Mucosa of rectum (tissue), 2 donors: ENCODE data around the gene SFXN5.

Experiments used
- H3K27ac ChIP-seq, 2 donors: one replicate each; pipeline ENCODE4 v1.7.0; 2013; ENCODE audit warnings: inconsistent platforms in 2 of 2, low read depth in 2 of 2, low read length in 2 of 2
- H3K27me3 ChIP-seq, 2 donors: one replicate each; pipeline ENCODE4 v1.7.0; 2013; ENCODE audit warnings: low read length in 2 of 2; ENCODE audit not compliant: control insufficient read depth in 2 of 2, insufficient read depth in 2 of 2
- H3K36me3 ChIP-seq, 2 donors: one replicate each; pipeline ENCODE4 v1.7.0; 2013; ENCODE audit warnings: low read length in 2 of 2; ENCODE audit not compliant: control insufficient read depth in 2 of 2, insufficient read depth in 2 of 2
- H3K4me1 ChIP-seq, 2 donors: one replicate each; pipeline ENCODE4 v1.7.0; 2013; ENCODE audit warnings: low read length in 2 of 2, mild to moderate bottlenecking in 1 of 2; ENCODE audit not compliant: control insufficient read depth in 2 of 2, insufficient read depth in 2 of 2
- H3K4me3 ChIP-seq, 2 donors: one replicate each; pipeline ENCODE4 v1.7.0; 2013; ENCODE audit warnings: low read length in 2 of 2
- H3K9ac ChIP-seq, 2 donors: one replicate each; pipeline ENCODE4 v1.7.0; 2013; ENCODE audit warnings: low read length in 2 of 2, low read depth in 1 of 2, mild to moderate bottlenecking in 1 of 2
- H3K9me3 ChIP-seq, 2 donors: one replicate each; pipeline ENCODE4 v1.7.0; 2013; ENCODE audit warnings: low read length in 2 of 2; ENCODE audit not compliant: control insufficient read depth in 2 of 2
- donor health status: healthy.
- donor health status: Normal muscosa, but diverticular disease.

The SFXN5 gene

GRCh38 chr2:73004466-73004865, 67.0 kb downstream of the SFXN5 start:
- H3K9me3 ChIP-seq = no peaks in the 10 kb centered on the region
- H3K36me3 ChIP-seq = peaks cover 3 to 12% of the 10 kb centered on the region in 2 donors
- H3K27me3 ChIP-seq = no peaks in the 10 kb centered on the region
- no peak overlapping the region for H3K27ac ChIP-seq
- no peaks in the 10 kb centered on the region for H3K4me1 ChIP-seq
- H3K9ac ChIP-seq = no peak overlapping the region
- no peak overlapping the region for H3K4me3 ChIP-seq

- Histone ChIP-seq H3K27me3 (no peaks in the 10 kb centered on the region), H3K4me1 (no peaks in the 10 kb centered on the region), H3K4me3 (no peak overlapping the region), H3K36me3 (peaks cover 0 to 7% of the 10 kb centered on the region in 2 donors), H3K9me3 (no peaks in the 10 kb centered on the region), H3K9ac (no peak overlapping the region), H3K27ac (no peak overlapping the region)
Measured at GRCh38 chr2:73003027-73003426, 68.5 kb downstream of the SFXN5 start.

DNA sequence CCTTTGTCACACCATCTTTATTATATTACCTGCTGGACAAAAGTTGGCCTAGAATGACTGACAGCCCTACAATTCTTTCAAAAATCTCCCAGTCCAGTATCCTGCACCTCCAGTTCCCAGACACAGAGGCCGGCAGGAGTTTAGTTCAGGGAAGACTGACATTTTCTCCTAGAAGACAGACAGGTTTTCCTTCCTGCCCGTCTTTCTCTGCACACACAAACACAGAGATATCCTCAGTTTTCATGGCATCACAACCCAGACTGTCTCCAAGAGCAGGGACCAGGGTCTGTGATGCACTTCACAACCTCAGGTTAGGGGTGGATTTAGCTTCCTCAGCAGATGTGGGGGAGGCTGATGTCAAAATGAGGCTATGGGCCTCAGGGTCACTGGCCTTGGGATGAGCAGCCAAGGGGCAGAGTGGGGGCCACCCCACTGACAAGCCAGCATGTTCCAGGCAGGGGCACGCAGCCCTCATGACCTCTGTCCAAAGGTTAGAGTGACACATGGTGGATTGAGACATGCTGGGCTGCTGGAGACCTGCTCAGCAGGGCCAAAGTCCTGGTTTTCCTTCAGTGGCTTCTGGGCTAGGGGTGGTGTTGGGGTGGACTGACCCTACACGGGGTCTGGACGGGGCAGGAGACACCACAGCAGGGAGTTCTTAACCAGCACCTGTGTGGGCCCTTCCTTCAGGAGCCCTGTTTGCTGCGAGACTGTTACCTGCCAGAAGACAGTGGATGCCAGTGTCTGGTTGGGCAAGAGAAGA, 70.5 kb downstream of the SFXN5 start:
- Histone ChIP-seq H3K36me3 (peaks cover 0 to 7% of the 10 kb centered on the region in 2 donors), H3K9me3 (no peaks in the 10 kb centered on the region), H3K9ac (no peak overlapping the region), H3K4me3 (no peak overlapping the region), H3K27ac (no peak overlapping the region), H3K4me1 (no peaks in the 10 kb centered on the region), H3K27me3 (no peaks in the 10 kb centered on the region)

GRCh38 chr2:72999729-73000725, 71.5 kb downstream of the SFXN5 start:
- Histone ChIP-seq H3K27ac (no peak overlapping the region), H3K9ac (no peak overlapping the region), H3K4me1 (no peaks in the 10 kb centered on the region), H3K9me3 (no peaks in the 10 kb centered on the region), H3K36me3 (peaks cover 0 to 7% of the 10 kb centered on the region in 2 donors), H3K27me3 (no peaks in the 10 kb centered on the region), H3K4me3 (no peak overlapping the region)

DNA sequence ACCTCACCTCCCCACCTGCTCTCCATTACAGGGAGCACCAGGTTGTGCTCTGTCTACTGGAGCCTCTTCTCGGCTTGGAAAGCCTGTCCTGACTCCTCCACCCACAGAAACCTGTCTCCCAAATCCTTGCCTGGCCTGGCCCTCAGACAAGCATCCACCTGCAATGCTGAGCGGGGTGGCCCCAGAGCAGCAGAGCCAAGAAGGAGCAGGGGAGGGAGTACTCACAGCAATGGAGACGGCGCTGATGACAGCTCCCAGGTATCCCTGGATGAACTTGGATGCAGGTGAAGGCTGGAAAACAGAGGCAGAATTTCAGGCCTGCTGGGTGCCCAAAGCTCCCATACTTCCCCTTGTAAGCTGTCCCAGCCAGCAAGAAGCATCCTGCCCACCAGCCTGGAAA, 72.8 kb downstream of the SFXN5 start:
- peaks cover 0 to 7% of the 10 kb centered on the region in 2 donors for H3K36me3 ChIP-seq

DNA sequence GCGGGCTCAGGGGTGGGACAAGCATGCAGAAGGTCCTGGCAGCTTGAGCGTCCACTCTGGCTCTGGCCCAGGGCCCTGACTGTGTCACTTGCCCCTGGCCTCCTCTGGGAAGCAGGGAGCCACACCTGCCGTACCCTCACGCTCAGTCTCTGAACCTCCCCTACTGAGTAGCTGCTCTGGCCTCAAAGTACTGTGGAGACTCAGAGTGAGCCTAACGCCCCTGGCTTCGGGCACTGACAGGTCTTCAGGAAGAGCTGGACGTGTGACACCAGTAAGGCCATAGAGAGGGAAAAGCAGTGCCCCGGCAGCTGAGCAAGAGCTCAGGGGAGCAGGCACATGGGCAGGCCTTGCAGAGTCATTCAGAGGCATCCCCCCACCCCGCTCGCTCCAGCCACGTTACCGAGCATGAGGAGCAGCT, 73.3 kb downstream of the SFXN5 start:
- no peaks in the 10 kb centered on the region for H3K9me3 ChIP-seq
- no peak overlapping the region for H3K9ac ChIP-seq
- no peak overlapping the region for H3K4me3 ChIP-seq
- no peaks in the 10 kb centered on the region for H3K4me1 ChIP-seq
- peaks cover 0 to 7% of the 10 kb centered on the region in 2 donors for H3K36me3 ChIP-seq
- H3K27me3 ChIP-seq = no peaks in the 10 kb centered on the region
- H3K27ac ChIP-seq = no peak overlapping the region

More for the DNA sequence above, 72.8 kb downstream of the SFXN5 start:
- no peaks in the 10 kb centered on the region for H3K4me1 ChIP-seq
- H3K9ac ChIP-seq = no peak overlapping the region
- no peaks in the 10 kb centered on the region for H3K27me3 ChIP-seq
- H3K27ac ChIP-seq = no peak overlapping the region
- no peak overlapping the region for H3K4me3 ChIP-seq
- no peaks in the 10 kb centered on the region for H3K9me3 ChIP-seq

- Histone ChIP-seq H3K9me3 (no peaks in the 10 kb centered on the region), H3K27ac (no peak overlapping the region), H3K4me3 (no peak overlapping the region), H3K9ac (no peak overlapping the region), H3K4me1 (no peaks in the 10 kb centered on the region), H3K27me3 (no peaks in the 10 kb centered on the region), H3K36me3 (peaks cover 0 to 5% of the 10 kb centered on the region in 2 donors)
Measured at GRCh38 chr2:72996117-72996502, 75.4 kb downstream of the SFXN5 start.

- H3K4me3 ChIP-seq = no peak overlapping the region
- H3K27ac ChIP-seq = no peak overlapping the region
- no peaks in the 10 kb centered on the region for H3K9me3 ChIP-seq
- H3K27me3 ChIP-seq = no peaks in the 10 kb centered on the region
- H3K9ac ChIP-seq = no peak overlapping the region
- H3K4me1 ChIP-seq = no peaks in the 10 kb centered on the region
- no peaks in the 10 kb centered on the region for H3K36me3 ChIP-seq
Measured at GRCh38 chr2:72995430-72996116, 75.9 kb downstream of the SFXN5 start.

GRCh38 chr2:72994991-72995380, 76.5 kb downstream of the SFXN5 start:
- H3K4me1 ChIP-seq = no peaks in the 10 kb centered on the region
- no peak overlapping the region for H3K27ac ChIP-seq
- no peaks in the 10 kb centered on the region for H3K9me3 ChIP-seq
- H3K9ac ChIP-seq = no peak overlapping the region
- no peaks in the 10 kb centered on the region for H3K36me3 ChIP-seq
- no peak overlapping the region for H3K4me3 ChIP-seq
- no peaks in the 10 kb centered on the region for H3K27me3 ChIP-seq
